ENCODE data around the gene LRRFIP2.

LRRFIP2 gene

DNA sequence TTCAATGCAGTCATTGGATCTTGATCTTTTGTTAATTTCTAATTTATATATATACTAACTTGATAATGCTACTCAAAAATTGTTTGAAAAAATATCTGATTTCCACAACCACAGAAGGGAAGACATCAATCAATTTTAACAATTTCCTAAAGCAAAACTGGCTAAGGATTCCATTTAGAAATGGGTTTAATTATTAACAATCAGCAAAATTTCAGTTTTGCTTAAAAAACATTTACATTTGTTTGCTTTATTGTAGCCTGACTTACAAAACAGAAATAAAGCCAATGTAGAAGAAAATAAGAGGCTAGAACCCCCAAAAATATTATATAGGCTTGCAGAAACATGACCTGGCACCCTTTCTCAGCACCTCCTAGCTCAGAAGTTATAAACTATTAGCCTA lies 74.9 kb downstream of the LRRFIP2 start:
- H3K9me3 ChIP-seq (ENCODE audit: control insufficient read depth, insufficient read depth, low read depth, low read length) = no peaks in the 10 kb centered on the region
- TF ChIP-seq ZBTB17 (tag by site-specific recombination; IDR thresholded peaks at IDR 0.05) = no peak
- TF ChIP-seq, protein P1, sequence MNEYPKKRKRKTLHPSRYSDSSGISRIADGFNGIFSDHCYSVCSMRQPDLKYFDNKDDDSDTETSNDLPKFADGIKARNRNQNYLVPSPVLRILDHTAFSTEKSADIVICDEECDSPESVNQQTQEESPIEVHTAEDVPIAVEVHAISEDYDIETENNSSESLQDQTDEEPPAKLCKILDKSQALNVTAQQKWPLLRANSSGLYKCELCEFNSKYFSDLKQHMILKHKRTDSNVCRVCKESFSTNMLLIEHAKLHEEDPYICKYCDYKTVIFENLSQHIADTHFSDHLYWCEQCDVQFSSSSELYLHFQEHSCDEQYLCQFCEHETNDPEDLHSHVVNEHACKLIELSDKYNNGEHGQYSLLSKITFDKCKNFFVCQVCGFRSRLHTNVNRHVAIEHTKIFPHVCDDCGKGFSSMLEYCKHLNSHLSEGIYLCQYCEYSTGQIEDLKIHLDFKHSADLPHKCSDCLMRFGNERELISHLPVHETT (tag by site-specific recombination; IDR thresholded peaks at IDR 0.05) = no peak
- TF ChIP-seq ZBTB21 (tag by site-specific recombination; IDR thresholded peaks at IDR 0.05) = no peak
- TF ChIP-seq SP7 (tag by site-specific recombination; IDR thresholded peaks at IDR 0.05) = no peak
- no peak for TF ChIP-seq ZSCAN30 (tag by site-specific recombination; IDR thresholded peaks at IDR 0.05)
- no peak for TF ChIP-seq ZNF501 (tag by site-specific recombination; IDR thresholded peaks at IDR 0.05)
- no peak for TF ChIP-seq ZNF433 (tag by site-specific recombination; IDR thresholded peaks at IDR 0.05; ENCODE audit: low read depth)
- no peak for TF ChIP-seq HOXD13 (CRISPR knock-in tag; IDR thresholded peaks at IDR 0.05; ENCODE audit: borderline replicate concordance)
- TF ChIP-seq, protein P2, sequence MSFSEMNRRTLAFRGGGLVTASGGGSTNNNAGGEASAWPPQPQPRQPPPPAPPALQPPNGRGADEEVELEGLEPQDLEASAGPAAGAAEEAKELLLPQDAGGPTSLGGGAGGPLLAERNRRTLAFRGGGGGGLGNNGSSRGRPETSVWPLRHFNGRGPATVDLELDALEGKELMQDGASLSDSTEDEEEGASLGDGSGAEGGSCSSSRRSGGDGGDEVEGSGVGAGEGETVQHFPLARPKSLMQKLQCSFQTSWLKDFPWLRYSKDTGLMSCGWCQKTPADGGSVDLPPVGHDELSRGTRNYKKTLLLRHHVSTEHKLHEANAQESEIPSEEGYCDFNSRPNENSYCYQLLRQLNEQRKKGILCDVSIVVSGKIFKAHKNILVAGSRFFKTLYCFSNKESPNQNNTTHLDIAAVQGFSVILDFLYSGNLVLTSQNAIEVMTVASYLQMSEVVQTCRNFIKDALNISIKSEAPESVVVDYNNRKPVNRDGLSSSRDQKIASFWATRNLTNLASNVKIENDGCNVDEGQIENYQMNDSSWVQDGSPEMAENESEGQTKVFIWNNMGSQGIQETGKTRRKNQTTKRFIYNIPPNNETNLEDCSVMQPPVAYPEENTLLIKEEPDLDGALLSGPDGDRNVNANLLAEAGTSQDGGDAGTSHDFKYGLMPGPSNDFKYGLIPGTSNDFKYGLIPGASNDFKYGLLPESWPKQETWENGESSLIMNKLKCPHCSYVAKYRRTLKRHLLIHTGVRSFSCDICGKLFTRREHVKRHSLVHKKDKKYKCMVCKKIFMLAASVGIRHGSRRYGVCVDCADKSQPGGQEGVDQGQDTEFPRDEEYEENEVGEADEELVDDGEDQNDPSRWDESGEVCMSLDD (tag by site-specific recombination; IDR thresholded peaks at IDR 0.05) = no peak
- TF ChIP-seq ZBTB7A (tag by site-specific recombination; IDR thresholded peaks at IDR 0.05; ENCODE audit: low read depth) = no peak
- TF ChIP-seq ZNF660 (tag by site-specific recombination; IDR thresholded peaks at IDR 0.05) = no peak
- no peak for TF ChIP-seq ZNF785 (tag by site-specific recombination; IDR thresholded peaks at IDR 0.05)
- TF ChIP-seq ZNF324 (tag by site-specific recombination; IDR thresholded peaks at IDR 0.05) = no peak
- H3K36me3 ChIP-seq (ENCODE audit: control insufficient read depth in 2 of 2, insufficient read depth in 1 of 2, low read length in 2 of 2) = peaks cover 0 to 2% of the 10 kb centered on the region in 2 experiments; a peak in 1 of 3 replicates
- H3K4me3 ChIP-seq (ENCODE audit: low read depth, low read length) = no peak overlapping the region
- ChIA-PET CTCF (no interaction called here), POLR2A (no interaction called here)
- H3K4me1 ChIP-seq (ENCODE audit: control insufficient read depth, insufficient read depth, low read length) = no peaks in the 10 kb centered on the region
- no peak overlapping the region for H3K27ac ChIP-seq (ENCODE audit: extremely low read depth, low read depth, low read length)

DNA sequence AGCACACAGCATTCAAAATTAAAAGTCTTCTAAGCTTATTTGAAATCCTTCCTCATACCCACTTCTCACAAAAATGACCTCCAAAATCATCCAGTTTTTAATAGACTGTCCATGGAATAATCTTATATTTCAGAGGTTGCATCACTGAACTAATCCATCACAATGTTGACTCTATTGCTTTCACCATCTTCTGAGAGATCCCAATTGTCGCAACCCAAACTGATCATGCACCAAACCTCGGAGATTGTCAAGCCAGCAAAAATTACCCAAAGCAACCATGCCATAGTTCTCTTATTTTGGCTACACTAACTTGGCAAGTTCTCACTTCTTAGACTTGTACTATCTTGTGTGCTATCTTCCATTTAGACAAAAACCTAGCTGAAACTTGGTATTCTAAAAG lies 75.5 kb downstream of the LRRFIP2 start:
- POLR2A ChIA-PET = no interaction called here
- H3K4me1 ChIP-seq (ENCODE audit: control insufficient read depth, insufficient read depth, low read length) = no peaks in the 10 kb centered on the region
- TF ChIP-seq, protein P3, sequence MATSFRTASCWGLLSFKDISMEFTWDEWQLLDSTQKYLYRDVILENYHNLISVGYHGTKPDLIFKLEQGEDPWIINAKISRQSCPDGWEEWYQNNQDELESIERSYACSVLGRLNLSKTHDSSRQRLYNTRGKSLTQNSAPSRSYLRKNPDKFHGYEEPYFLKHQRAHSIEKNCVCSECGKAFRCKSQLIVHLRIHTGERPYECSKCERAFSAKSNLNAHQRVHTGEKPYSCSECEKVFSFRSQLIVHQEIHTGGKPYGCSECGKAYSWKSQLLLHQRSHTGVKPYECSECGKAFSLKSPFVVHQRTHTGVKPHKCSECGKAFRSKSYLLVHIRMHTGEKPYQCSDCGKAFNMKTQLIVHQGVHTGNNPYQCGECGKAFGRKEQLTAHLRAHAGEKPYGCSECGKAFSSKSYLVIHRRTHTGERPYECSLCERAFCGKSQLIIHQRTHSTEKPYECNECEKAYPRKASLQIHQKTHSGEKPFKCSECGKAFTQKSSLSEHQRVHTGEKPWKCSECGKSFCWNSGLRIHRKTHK (tag by site-specific recombination; IDR thresholded peaks at IDR 0.05) = no peak
- TF ChIP-seq ZNF510 (tag by site-specific recombination; IDR thresholded peaks at IDR 0.05; ENCODE audit: insufficient replicate concordance) (no peak), OSR2 (tag by site-specific recombination; IDR thresholded peaks at IDR 0.05) (no peak), MYNN (tag by site-specific recombination; IDR thresholded peaks at IDR 0.05; ENCODE audit: borderline replicate concordance) (no peak), ZNF843 (tag by site-specific recombination; IDR thresholded peaks at IDR 0.05) (no peak), ZNF221 (tag by site-specific recombination; IDR thresholded peaks at IDR 0.05; ENCODE audit: borderline replicate concordance) (no peak), ZNF16 (tag by site-specific recombination; IDR thresholded peaks at IDR 0.05; ENCODE audit: low read depth) (no peak)
- TF ChIP-seq, protein P4, sequence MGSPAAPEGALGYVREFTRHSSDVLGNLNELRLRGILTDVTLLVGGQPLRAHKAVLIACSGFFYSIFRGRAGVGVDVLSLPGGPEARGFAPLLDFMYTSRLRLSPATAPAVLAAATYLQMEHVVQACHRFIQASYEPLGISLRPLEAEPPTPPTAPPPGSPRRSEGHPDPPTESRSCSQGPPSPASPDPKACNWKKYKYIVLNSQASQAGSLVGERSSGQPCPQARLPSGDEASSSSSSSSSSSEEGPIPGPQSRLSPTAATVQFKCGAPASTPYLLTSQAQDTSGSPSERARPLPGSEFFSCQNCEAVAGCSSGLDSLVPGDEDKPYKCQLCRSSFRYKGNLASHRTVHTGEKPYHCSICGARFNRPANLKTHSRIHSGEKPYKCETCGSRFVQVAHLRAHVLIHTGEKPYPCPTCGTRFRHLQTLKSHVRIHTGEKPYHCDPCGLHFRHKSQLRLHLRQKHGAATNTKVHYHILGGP (tag by site-specific recombination; IDR thresholded peaks at IDR 0.05) = no peak
- H3K27ac ChIP-seq (ENCODE audit: extremely low read depth, low read depth, low read length) = no peak overlapping the region
- no peaks in the 10 kb centered on the region for H3K9me3 ChIP-seq (ENCODE audit: control insufficient read depth, insufficient read depth, low read depth, low read length)
- H3K36me3 ChIP-seq (ENCODE audit: control insufficient read depth in 2 of 2, insufficient read depth in 1 of 2, low read length in 2 of 2) = peaks cover 0 to 2% of the 10 kb centered on the region in 2 experiments; a peak in 1 of 3 replicates
- CTCF ChIA-PET = interaction anchor here (0.6 kb wide), 1 partner anchor 114 kb away, joined by 6 read pairs; no protein-coding TSS in a partner anchor
- H3K4me3 ChIP-seq (ENCODE audit: low read depth, low read length) = no peak overlapping the region

All from HEK293 (cell line).